H4 (cell line): ENCODE results near the gene CCDC9B. TPM values are rescaled to one million over a fixed set of nuclear protein-coding genes. Genes with fewer than 3 reads are reported as not detected.

ENCODE experiments used
- DNase-seq: peaks from one replicate; pipeline ENCODE4 v3.0.0-alpha.2; 2015; ENCODE audit warnings: low spot score
- total RNA-seq: library from RNA; depleted of rRNA; stranded (reverse); fragments of >200 nt; shearing (Covaris generic); gene quantifications from 2 replicates; pipeline ENCODE4 v1.2.3, GENCODE V29; 2014

Gene CCDC9B
- total RNA-seq, 1 experiment from 2014 or later = 1.3 TPM

GRCh38 chr15:40365624-40366456 is 25.1 kb upstream of the CCDC9B start:
- DNase-seq = no peak

DNA sequence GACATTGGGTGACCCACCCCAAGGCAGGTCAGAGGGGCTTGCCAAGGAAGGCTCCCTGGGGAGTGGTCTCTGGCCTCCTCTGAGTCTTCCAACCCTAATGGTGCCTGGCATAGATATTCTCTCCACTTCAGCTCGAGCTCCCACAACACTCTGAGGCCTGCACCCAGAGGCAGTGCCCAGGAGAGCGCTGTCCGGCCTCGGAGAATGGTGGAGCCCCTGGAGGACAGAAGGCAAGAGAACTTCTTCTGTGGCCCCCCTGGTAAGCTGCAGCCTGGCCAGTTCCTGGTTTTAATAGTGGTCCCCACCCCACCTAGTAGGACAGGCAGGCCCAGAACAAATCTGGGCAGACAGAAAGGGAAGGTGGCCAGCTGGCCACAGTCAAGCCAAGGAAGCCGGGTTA is 24.3 kb upstream of the CCDC9B start:
- no peak for DNase-seq

GRCh38 chr15:40364251-40364650 is 23.5 kb upstream of the CCDC9B start:
- no peak for DNase-seq

- DNase-seq = no peak
These were observed 22.9 kb upstream of the CCDC9B start for GRCh38 chr15:40363611-40364010.

- no peak for DNase-seq
These were observed 20.9 kb upstream of the CCDC9B start for GRCh38 chr15:40361640-40362039.

DNA sequence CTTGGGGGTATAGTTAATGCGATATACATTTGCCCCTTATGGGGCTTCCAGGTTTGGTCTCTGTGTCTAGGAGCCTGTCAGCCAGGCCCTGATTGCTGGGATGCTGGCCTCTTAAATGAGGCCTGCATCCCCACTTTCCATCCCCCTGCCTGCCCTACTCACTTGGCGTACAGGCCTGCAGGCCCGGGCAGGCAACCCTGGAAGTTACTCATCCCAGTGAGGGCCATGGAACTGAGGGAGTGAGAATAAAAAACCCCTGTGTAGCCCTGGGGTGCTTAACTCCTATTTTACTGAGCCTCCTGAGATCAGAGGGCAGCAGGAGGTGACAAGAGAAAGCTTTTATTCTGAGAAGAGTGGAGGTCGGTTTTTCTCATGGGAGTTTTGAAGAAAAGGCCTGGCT is 19.3 kb upstream of the CCDC9B start:
- no peak for DNase-seq

- no peak for DNase-seq
These were observed 18.0 kb upstream of the CCDC9B start for GRCh38 chr15:40358471-40359353.

GRCh38 chr15:40357723-40358470 is 17.2 kb upstream of the CCDC9B start, which contains the start of gene DISP2:
Gene DISP2, plus strand, starts transcription at chr15:40358219. Its CDS starts 103 bp downstream, at chr15:40358322.
- peak; percentile 56 for DNase-seq

GRCh38 chr15:40357246-40357645 is 16.5 kb upstream of the CCDC9B start:
- DNase-seq = no peak

GRCh38 chr15:40355976-40356585 is 15.3 kb upstream of the CCDC9B start:
- DNase-seq = no peak

DNA sequence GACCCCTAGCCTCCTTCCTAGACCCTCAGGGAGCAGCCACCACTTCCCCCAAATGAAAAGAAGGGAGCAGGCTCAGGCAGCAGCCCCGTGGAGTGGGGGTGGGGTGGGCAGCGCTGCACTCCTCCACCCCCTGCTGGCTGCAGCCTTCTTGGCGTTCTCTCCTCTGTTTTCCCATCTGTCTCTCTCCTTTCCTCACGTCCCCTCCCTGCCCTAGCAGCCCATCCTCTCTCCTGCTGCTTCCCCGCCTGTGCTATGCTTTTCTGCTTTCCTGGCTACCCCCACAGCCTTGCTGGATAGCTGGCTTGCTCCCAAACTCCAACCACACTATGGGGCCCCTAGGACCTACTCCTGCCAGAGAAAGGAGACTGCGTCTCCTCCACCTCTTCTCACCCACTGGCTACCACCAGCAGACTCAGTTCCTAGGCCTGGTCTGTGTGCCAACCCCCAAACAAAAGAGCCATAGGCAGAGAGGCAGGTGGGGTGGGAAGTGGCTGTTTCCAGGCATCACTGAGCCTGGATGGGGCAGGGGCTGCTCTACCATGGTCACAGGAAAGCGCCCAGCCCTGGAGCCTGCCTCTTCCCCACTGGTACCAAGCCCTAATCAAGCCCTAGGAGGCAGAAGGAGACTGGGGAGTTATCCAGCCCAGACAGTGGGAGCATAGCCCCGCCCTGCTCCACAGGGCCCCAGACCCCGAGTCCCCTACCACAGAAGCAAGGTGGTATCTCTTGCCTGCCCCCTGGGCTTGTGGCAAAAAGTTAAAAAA is 13.9 kb upstream of the CCDC9B start:
- DNase-seq = peak; percentile 48

- DNase-seq = no peak
These were observed 13.0 kb upstream of the CCDC9B start for GRCh38 chr15:40353697-40354096.

DNA sequence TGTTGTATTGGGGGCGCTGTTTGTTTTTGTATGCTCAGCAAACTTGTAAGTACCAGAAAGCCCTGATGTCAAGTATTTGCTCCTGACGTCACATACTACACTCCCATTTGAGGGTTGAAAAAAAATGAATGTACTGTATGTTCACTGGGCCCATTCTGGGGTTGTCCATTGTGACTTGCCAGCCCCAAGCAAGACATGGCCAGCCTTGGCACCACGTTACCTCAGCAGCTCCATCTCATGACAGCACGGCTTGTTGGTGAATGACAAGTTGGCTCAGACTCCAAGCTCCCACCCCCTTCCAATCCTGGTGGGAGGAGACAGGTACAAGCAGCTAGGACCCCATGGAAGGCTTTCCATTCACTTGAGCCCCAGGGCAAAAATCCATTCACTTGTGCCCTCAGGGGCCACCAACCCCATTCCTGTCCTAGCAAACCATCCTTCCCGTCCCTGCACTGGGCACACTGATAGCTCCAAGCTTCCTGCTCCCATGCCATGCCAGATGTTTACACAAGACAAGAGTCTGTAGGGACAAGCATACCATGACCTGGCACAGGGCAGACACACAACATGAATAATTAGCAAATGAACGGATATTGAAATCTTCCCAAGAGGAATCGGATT is 11.7 kb upstream of the CCDC9B start:
- DNase-seq = no peak

DNA sequence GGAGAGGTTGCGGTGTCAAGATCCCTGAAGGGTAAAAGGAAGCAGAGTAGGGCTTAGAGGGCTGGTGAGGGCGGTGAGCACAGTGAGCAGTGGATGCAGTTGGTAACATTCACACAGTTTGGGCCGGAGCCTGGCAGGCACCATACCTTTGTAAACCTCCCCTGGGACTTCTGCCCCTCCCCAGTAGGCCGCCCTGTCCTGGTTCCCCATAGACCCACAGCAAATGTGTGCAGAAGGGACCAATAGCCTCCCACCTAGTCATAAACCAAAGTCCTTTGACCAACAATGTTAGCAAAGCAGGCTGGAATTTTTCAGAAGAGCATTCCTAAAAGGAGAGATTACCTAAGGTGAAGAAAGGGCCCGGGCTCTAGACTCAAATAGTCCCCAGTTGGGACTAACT is 8.4 kb upstream of the CCDC9B start:
- DNase-seq = no peak

GRCh38 chr15:40348474-40348870 is 7.7 kb upstream of the CCDC9B start:
- no peak for DNase-seq

GRCh38 chr15:40347559-40348473 is 7.1 kb upstream of the CCDC9B start:
- DNase-seq = no peak

DNA sequence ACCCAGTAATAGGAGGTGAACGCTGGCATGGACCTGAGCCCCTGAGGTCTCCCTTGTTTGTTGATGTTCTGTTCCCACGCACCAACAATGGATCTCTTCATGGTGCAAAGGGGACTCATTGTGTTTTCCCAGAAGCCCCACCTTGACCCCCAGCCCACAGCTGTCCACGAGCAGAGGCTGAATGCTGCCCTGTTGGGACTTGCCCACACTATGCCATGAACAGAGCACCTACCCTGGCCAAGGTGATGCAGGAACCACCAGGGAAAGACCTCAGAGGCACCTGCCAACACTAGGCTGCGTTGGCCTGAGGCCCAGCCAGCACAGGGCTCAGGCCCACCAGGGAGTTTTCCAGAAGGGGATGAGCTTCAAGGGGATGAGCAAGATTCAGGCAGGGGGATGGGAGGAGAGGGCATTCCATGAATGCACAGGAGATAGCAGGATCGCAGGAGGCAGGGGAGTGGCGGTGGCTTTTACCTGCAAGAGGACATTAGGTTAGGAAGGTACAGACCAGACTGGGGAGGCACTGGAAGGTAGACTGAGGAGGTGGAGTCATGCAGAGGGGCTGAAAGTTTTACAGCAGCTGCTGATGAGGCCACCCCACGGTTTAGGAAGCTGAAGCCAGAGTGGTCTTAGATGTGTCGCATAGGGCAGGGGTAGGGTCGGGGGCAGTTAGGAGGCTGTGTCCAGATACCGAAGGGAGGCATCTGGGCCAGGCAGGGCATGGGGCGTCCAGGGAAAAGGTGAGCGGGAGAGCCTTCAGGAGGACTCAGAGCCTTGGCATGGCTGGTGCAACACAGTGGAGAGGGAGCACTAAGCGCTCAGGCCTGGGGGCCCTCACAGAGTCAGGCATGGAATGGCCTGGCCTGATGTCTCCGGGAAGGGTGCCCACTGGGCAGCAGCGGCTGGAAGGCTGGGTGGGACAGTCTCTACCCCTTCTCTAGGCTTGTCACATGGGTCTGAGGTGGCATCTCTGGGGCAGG is 6.1 kb upstream of the CCDC9B start:
- DNase-seq = no peak
